ENCODE measurements around the gene TMEM254. TPM values are rescaled to one million over a fixed set of nuclear protein-coding genes. Genes with fewer than 3 reads are reported as not detected.

The TMEM254 gene
- total RNA-seq, 2 donors from 2014 or later, result 8.6 to 9.9 TPM

DNA sequence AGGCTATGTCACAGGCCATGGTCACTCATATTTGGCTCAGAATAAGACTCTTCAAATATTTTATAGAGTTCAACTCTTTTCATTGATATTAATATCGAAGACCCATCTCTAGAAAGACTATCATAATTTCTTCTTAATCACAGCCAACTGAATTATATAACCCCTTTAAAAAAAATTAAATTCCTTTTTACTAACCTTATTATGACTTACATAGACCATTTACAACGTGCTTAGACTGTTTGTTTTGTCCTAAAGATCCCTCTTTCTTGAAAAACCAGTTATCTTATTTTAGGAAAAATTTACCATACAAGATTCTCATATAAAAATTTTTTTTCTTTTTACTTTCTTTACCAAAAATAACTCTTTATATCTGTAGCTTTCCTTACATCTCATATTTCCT, 10.2 kb upstream of the TMEM254 start:
- no peaks in the 10 kb centered on the region for H3K36me3 ChIP-seq (replicated peaks in 1 of 2; ENCODE audit: insufficient read depth in 1 of 2, low read depth in 2 of 2)
- H3K27me3 ChIP-seq, result no peaks in the 10 kb centered on the region
- no peak for ATAC-seq
- intact Hi-C loops (cut with DNase I), result no loop called here
- no peak overlapping the region for H3K27ac ChIP-seq
- no peaks in the 10 kb centered on the region for H3K9me3 ChIP-seq
- H3K4me3 ChIP-seq, result no peak overlapping the region
- DNase-seq, result no peak
- TF ChIP-seq POLR2A (IDR thresholded peaks at IDR 0.05) (no peak), CTCF (IDR thresholded peaks at IDR 0.05) (no peak)
- 62 to 76% methylated on average over 2 of the region's 2 CpGs for WGBS, 2 donors
- no peaks in the 10 kb centered on the region for H3K4me1 ChIP-seq

- H3K27me3 ChIP-seq, result no peaks in the 10 kb centered on the region
- H3K36me3 ChIP-seq (replicated peaks in 1 of 2; ENCODE audit: insufficient read depth in 1 of 2, low read depth in 2 of 2), result no peaks in the 10 kb centered on the region
- no peaks in the 10 kb centered on the region for H3K9me3 ChIP-seq
- H3K27ac ChIP-seq, result no peak overlapping the region
- no peaks in the 10 kb centered on the region for H3K4me1 ChIP-seq
- DNase-seq (peak in 1 of 4 donors; percentile 7), ATAC-seq (no peak)
- TF ChIP-seq POLR2A (IDR thresholded peaks at IDR 0.05) (no peak), CTCF (IDR thresholded peaks at IDR 0.05) (no peak)
- no peak overlapping the region for H3K4me3 ChIP-seq
- intact Hi-C loops (cut with DNase I), result no loop called here
- 81 to 96% methylated on average over 3 of the region's 3 CpGs for WGBS, 2 donors
These were observed 8.4 kb upstream of the TMEM254 start for GRCh38 chr10:80070057-80070456.

- H3K4me3 ChIP-seq, result no peak overlapping the region
- no peaks in the 10 kb centered on the region for H3K36me3 ChIP-seq (replicated peaks in 1 of 2; ENCODE audit: insufficient read depth in 1 of 2, low read depth in 2 of 2)
- DNase-seq (no peak), ATAC-seq (no peak)
- H3K27ac ChIP-seq, result no peak overlapping the region
- peaks cover 3% of the 10 kb centered on the region for H3K4me1 ChIP-seq
- H3K9me3 ChIP-seq, result no peaks in the 10 kb centered on the region
- intact Hi-C loops (cut with DNase I), result no loop called here
- 94 to 97% methylated on average over 2 of the region's 2 CpGs for WGBS, 2 donors
- no peaks in the 10 kb centered on the region for H3K27me3 ChIP-seq
- TF ChIP-seq POLR2A (IDR thresholded peaks at IDR 0.05) (no peak), CTCF (IDR thresholded peaks at IDR 0.05) (no peak)
These were observed 5.9 kb upstream of the TMEM254 start for GRCh38 chr10:80072584-80072983.

- no peak overlapping the region for H3K4me3 ChIP-seq
- ATAC-seq (no peak), DNase-seq (no peak)
- H3K27ac ChIP-seq, result no peak overlapping the region
- WGBS, 2 donors, result 89 to 100% methylated on average over 1 of the region's 1 CpG
- H3K9me3 ChIP-seq, result no peaks in the 10 kb centered on the region
- no peaks in the 10 kb centered on the region for H3K36me3 ChIP-seq (replicated peaks in 1 of 2; ENCODE audit: insufficient read depth in 1 of 2, low read depth in 2 of 2)
- H3K27me3 ChIP-seq, result no peaks in the 10 kb centered on the region
- H3K4me1 ChIP-seq, result peaks cover 16% of the 10 kb centered on the region
- no peak for TF ChIP-seq POLR2A (IDR thresholded peaks at IDR 0.05)
- TF ChIP-seq CTCF (IDR thresholded peaks at IDR 0.05), result no peak
- intact Hi-C loops (cut with DNase I), result no loop called here
These were observed 2.7 kb upstream of the TMEM254 start for GRCh38 chr10:80075781-80076180.

DNA sequence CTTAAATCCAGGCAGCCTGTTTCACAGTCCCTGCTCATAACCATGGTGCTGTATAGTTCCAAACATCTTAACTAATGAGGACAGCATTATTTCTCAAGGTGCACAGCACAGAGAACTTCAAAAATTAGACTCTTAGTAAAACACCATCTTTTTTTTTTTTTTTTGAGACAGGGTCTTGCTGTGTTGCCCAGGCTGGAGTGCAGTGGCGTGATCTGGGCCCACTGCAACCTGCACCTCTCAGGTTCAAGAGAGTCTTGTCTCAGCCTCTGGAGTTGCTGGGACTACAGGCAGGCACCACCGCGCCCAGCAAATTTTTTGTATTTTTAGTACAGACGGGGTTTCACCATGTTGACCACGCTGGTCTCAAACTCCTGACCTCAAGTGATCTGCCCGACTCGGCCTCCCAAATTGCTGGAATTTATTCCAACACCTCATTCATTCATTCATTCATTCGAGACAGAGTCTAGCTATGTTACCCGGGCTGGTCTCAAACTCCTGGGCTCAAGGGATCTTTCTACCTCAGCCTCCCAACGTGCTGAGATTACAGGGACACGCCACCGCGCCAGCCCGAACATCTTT, 507 bp upstream of the TMEM254 start:
- WGBS, 2 donors, result 27 to 35% methylated on average over 14 of the region's 14 CpGs
- ATAC-seq (no peak), DNase-seq (peak in 1 of 4 donors; percentile 14)
- Histone ChIP-seq H3K4me3 (peak overlapping the region; percentile 40 to 50), H3K27me3 (no peaks in the 10 kb centered on the region), H3K4me1 (peaks cover 16% of the 10 kb centered on the region), H3K9me3 (no peaks in the 10 kb centered on the region), H3K27ac (peak overlapping the region; percentile 89 to 94 (median 93)), H3K36me3 (replicated peaks in 1 of 2; ENCODE audit: insufficient read depth in 1 of 2, low read depth in 2 of 2) (no peaks in the 10 kb centered on the region)
- intact Hi-C loops (cut with DNase I), result no loop called here
- no peak for TF ChIP-seq CTCF (IDR thresholded peaks at IDR 0.05)

Data from body of pancreas (tissue), 4 donors.